ENCODE measurements around the gene OTUB2.

The OTUB2 gene

DNA sequence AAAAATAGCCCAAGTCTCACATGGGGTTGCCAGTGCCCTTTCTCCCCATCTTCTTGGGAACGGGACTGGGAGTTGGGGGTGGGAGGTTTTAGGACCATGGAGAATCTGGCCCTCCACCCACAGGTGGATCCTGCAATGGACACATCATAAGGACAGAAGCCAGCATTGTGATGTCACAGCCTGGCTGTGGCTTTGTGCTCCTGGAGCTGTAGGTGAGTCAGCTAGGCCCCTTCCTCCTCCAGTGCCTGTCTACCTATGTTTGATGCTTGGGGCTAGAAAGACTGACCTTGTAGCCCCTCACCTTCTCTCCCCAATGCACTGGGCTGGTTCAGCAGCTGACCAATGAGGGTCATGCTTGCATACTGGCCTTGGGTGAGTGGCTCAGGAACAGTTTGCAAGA is 29.1 kb upstream of the OTUB2 start, which contains the start of gene CCDC197:
Gene CCDC197 (plus strand): TSS at position 220 of the 400 bp plus-strand sequence. CDS start 831 bp downstream, outside the sequence.
- no peak for DNase-seq

DNA sequence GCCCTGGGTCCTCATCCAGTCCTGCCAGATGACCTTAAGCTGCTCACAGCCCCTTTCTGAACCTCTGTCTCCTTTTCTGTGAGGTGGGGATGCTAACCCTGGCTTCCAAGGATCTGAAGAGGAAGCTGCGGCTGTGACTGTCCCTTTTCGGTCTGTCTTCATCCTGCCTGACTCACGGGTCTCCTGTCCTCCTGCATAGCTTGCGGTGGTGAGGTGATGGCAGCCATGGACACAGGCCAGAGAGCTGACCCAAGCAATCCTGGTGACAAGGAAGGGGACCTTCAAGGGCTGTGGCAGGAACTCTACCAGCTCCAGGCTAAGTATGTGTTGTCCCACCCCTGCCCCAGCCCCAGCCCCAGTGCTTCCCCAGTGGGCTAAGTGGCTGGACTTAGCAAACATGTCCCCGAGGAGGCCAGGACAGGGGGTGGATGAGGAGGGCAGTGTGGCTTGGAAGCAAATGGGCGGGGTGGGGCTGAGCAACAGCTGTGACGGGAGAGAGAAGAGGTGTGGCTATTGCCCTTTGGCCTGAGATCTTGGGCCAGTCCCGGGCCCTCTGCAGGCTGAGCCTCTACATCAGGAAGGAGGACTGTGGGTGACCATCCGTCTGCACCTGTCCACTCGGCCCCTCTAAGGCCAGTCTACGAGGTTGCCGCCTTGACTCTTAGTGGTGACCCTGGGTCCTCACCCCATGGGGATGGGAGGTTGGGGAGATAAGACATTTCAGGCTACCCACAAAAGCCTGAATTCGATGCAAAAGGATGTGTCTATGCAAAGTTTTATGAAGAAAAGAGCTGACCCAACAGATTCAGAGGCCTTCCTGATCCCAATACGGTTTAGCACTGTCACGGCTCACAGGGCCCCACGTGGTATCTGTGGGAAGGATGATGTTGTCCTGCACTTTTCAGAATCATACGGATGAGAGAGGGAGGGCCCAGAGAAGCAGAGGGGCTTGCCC is 27.9 kb upstream of the OTUB2 start:
- DNase-seq: no peak

DNA sequence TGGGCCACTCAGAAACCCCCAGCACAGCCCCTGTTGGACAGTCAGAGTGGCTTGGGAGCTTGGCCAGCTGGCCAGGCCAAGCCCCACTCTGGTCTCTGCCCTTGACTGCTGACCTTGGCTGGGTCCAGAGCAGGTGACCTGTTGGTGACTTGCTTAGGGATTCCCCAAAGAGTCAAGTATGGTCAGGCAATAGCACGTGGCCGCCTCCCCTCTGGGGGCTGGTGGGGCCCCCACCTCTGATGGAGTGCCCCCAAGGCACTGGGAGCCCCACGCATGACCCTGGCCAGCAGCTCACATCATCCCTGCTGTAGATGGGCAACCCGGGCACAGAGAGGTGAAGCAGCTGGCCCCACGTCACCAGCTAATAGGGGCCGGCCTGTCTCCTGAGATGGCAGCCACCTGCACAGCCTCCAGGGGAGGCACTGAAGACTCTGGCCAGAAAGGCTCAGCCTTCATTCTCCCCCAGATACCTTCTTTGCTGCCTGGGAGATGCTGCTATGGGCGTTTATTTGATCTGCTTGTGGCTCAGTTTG is 27.2 kb upstream of the OTUB2 start:
- DNase-seq: no peak

DNA sequence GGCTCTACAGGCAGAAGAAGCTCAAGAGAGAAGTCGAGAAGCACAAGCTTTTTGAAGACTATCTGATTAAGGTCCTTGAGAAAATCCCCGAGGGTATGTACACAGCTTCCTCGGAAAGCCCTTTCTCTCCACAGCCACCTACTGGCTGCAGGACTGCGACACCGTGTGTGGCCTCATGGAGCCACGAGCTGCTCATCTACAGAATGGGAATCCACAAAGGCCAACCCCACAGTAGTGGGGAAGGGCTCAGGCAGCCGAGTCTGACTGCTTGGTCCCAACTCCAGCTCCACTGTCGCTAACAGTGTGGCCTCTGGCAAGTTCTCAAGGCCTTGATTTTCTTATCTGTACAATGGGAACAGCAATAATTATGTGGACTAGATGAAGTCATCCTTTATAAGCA is 26.6 kb upstream of the OTUB2 start:
- peak; percentile 2 for DNase-seq

DNA sequence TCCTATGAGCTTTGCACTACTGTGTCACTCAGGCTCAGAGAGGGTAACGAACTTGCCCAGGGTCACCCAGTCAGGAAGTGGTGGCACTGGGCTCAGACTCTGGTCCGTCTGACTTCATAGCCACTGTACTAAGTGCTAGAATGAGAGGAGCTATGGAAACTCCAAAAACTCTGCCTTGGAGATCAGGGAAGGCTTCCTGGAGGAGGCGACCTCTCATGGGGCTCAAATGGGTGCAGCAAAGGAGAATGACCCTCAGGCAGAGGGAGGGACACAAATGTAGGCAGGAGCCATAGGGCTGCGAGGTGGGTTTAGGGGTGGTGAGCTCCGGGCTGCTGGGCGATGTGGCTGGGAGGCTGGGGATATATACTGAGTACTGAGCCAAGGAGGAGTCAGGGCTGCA is 25.9 kb upstream of the OTUB2 start:
- no peak for DNase-seq

DNA sequence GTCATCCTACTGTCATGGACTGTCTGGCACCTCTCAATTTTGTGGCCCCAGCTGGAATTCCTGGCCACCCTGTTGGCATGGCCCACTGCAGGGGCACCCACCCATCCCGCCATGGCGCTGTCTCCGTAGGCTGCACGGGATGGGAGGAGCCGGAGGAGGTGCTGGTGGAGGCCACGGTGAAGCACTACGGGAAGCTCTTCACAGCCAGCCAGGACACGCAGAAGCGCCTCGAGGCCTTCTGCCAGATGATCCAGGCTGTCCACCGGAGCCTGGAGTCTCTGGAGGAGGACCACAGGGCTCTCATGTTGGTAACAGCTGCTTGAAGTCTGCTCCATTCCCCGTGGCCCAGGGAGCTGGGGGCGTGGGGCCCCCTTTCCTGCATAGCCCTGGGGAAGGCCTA is 25.1 kb upstream of the OTUB2 start:
- DNase-seq: no peak

DNA sequence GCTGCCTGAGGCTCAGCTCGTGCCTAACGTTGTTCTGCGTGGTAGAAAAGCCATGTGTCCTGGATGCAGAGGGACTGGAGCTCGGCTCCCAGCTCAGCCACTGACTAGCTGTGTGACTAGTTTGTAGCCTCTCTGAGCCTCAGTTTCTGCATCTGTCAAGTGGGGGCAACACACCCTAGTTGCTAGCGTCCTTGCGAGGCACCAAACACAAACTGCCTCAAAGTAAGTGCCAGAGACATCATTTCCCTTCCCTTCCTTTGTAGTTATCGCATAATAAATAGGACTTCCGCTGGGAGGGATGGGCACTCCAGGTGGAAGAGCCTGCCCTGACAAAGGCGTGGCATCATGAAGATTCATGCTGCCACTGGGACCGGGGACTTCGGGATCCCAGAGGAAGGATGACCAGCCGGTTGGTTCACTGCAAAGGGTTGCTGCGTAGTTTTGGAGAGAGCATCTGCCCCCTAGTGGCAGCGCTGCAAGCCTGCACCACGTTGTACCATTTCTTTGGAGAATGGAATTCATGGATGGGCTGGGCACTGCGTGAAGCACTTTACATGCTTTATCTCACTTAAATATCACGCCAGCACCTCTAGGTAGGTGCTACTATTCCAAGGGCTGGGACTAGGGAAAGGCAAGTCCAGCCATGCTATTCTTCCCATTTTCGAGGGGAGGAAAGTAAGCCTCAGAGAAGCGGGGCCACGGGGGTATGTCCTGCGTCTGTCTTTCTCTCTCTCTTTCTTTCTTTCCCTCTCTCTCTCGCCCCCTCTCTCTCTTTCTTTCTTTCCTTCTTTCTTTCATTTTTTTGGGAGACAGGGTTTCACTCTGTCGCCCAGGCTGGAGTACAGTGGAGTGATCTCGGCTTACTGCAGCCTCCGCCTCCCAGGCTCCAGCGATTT is 24.4 kb upstream of the OTUB2 start:
- DNase-seq: peak; percentile 53

DNA sequence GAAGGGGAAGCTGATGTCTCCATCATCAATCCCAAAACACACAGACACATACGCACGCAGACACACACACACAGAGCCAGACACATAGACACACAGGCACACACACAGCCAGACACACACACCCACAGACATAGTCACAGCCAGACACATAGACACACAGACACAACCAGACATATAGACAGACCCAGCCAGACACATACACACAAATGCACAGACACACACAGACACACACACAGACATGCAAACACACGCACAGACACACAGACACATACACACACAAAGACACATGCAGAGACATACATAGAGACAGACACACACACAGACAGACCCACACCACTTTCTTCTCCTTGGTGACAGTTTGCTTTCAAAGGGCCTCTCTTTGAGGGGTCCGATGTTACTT is 22.7 kb upstream of the OTUB2 start:
- DNase-seq: no peak

DNA sequence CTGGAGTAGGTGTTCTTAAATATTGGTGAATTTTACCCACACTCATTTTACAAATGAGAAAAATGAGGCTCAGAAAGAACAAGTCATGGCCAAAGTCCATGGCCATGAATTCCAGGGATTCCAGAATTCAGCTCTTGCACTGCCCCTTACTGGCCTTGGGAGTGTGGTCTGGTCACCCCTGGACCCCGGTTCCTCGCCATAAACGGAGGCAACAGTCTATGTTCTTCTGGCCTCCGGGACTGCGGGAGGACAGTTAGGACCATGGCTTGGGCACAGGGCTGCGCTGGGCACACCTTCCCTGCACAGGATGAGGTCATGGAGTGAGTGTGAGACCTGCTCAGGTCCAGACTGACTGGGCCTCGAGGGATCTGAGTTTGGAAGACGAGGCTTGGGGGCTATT is 22.1 kb upstream of the OTUB2 start:
- no peak for DNase-seq

DNA sequence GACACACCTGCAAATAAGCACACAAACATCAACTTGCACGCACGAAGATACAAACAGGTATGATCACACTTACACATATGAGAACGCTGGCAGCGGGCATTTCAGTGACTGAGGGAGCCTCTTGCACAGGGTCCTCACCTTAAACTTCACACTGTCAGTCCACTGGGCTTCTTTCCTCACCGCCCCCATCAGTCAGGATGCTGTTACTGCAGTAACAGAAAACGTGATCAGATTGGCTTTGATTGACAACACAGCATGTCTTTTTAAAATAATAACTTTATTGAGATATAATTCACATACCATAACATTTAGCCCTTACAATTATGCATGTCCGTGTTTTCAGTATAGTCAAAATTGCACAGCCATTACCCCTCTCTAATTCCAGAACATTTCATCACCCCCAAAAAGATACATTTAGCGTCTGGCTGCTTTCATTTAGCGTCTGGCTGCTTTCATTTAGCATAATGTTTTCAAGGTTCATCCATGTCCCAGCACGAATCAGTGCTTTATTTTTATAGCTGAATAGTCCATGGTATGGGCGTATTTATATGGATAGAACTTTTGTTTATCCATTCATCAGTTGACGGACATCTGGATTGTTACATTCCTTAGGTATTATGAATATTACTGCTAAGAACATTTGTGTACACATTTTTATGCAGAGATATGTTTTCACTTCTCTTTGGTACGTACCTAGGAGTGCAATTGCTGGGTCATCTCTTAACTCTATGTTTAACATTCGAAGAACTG is 20.6 kb upstream of the OTUB2 start:
- peak; percentile 5 for DNase-seq

DNA sequence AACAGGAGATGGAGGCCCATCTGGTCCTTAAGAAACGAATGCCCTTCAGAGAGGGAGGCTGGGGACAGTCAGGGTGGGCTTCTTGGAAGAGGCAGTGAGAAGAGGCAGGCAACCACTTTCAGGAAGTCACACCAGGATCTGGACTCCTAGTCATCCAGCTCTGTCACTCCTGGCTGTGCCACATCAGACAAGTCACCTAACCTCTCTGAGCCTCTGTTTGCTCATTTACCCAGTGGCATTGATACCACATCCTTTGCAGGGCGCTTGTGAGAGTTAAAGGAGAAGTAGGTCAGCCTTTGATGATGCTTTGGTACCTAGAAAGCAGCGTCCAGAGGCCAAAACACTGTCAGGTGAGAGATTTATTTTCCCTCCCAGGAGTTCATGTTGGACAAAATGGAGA is 17.9 kb upstream of the OTUB2 start:
- DNase-seq: no peak

DNA sequence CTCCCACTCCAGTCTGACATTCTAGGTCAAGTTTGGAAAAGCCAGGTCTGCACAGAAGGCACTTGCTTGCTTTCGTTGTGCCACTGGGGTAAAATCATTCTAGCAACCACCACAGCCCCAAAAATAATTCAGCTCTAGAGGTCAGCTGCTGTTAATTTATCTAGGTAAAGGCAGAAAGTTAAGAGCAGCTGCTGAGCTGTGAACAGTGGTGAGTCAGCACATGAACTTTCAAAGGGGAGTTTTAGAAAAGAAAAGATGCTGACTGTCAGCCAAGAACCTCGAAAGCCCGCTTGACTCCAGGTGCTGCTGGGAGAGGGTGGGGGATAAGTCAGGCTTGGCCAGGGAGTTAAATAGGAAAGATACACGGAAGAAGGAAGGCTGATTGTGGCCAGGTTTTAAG is 16.4 kb upstream of the OTUB2 start:
- DNase-seq: no peak

DNA sequence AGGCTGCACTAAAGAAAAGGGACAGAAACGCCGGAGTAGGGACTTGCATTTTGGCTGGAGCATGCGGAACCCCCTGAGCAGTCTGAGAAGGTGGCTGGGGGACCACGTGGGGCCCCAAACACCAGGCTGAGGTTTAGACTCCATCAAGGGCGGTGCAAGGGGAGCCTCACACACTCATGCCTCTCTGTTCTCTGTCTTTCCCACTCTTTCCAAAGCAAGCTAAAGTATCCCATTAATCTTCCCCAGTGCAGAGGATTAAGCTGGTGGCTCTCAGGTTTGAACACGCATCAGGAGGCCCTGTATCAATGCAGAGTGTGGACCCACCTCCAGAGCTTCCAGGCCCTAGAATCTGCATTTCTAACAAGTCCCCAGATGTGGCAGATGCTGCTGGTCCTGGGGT is 15.5 kb upstream of the OTUB2 start:
- no peak for DNase-seq

DNA sequence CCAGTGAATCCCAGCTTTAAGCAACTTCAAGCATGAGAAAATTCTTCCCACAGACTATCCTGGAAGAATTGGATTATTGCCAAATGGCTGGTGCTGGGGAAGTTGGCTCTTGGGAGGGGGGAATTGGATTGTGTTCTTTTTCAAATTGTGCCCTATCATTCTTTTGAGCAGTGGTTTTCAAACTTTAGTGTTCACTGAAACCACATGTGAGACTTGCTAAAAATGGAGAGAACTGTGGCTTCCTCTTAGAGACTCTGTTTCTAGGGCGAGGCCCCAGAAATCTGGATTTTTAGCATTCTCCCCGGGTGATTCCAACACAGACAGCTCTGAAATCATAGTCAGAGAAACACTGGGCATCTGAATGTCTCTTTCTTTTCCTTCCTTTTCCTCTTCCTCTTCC is 14.3 kb upstream of the OTUB2 start:
- DNase-seq: no peak

DNA sequence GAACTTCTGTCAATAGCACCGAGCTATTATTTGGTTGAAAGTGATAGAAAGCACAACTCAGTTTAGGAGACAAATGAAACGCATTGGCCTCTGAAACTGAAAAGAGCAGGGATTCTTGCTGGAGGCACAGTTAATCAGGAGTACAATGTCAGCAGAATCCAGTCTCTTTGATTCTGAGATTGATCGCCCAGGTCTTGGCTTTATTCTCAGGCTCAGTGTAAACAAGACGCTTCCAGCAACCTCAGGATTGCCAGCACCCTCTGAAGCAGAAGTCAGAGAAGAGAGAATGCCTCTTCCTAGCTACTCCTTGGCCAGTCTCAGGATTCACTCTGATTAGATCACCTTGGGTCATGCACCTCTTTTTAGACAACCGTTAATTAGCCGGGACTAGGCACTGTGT is 11.8 kb upstream of the OTUB2 start:
- no peak for DNase-seq

DNA sequence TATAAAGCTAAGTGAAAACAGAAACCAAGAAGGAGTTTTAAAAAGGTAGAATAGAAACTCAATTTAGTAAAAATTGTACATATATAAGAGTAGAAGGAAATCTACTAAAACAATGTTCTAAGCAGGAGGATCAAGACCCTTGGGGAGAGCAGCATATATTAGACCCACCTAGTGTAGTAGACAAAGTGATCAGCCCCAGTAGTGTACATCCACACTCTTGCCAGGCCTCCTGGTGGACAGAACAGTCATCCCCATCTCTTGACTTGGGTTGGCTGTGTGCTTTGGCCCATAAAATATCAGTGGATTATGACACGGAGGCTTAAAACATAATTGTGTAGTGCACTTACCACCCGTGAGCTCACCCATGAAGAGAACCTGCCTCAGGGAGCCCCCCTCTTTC is 10.9 kb upstream of the OTUB2 start:
- DNase-seq: no peak

DNA sequence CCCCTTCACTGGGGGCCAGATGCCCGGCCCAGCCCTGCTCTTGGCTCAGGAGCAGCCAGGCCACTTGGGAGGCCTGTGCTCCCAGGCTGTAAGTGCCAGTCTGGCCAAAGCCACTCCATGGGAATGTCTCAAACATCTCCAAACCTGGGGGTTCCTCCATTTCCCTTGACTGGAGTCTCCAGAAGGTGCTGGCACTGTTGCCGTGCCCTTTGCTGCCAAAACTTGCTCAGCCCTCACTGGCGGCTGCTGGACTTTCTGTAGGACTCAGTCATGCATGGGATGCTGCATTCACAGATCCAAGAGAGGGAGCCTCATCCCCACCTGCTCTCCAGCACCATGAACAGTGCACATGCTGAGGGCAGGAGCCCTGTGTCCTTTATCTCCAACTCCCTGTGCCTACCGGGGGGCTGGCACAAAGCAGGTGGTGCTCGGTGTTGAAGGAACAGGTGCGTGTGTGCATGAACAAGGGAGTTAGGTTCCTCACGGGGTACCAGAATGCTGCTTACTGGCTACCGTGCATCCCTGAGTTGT is 9.6 kb upstream of the OTUB2 start:
- no peak for DNase-seq

DNA sequence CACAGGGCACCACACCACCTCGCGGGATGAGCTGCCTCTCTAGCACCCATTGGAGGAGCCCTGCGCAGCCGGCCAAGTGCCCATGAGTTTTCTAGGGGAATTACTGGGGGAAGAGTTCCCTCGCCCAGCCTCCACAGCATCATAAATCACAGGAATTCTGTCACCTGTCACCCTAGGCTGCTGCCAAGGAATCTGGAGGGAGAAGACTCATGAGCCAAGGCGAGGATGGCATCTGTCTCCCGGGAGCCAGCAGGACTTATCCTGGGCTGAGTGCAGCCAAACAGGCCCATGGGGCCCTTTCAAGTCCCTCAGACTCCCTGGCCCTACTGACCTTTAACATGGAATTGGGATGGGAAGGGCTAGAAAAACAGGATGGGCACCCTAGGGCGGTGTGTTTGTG is 7.8 kb upstream of the OTUB2 start:
- DNase-seq: no peak

DNA sequence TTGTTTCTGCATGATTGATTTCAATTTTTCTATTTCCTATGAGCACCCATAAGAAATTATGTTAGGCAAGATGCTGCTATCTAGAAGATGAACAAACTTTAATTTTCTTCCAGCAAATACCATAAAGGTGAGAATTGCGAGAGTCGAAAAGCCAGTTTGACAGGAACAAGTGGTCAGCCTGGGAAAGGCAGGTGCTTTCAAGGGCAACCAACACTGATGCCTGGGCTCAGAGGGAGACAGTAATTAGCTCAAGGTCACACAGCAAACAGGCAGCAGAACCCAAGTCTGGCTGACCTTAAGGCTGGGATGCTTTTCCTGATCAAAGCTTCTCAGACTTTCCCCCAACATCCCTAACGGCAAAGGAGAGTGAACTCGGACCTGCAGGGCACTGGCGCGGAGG is 6.8 kb upstream of the OTUB2 start:
- no peak for DNase-seq

DNA sequence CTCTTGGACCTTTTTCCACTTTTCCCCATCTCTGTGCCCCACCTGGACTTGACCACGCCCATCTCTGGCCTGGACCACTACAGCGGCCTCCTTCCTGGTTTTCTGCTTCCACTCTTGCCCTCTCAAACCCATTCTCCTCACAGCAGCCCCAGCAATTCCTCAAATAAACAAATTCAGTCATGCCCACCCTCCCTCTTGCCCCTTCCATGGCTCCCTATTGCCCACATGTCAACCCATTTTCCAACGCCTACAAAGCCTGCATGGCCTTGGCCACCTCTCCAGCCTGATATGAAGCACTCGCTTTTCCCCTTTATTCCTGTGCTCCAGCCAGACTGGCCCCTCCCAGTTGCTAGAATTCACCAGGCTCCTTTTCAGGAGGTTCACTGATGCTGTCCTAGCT is 5.9 kb upstream of the OTUB2 start:
- no peak for DNase-seq

DNA sequence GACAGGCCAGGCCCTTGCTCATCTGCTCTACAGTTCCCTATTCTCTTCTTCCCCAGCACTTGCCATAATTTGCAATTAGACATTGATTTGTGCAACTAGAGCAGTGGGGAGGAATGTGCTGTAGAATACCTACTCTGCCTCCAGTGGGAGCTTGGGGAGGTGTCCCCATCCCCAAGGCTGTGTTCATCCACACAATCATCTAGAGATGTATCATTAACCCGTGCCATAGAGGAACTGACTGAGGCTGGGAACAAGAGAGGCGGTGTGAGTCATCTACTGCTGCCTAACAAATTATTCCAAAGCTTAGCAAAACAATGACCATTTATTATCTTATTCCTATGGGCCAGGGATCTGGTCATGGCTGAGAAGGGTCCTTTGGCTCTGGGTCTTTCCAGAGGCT is 5.1 kb upstream of the OTUB2 start:
- DNase-seq: peak; percentile 6

DNA sequence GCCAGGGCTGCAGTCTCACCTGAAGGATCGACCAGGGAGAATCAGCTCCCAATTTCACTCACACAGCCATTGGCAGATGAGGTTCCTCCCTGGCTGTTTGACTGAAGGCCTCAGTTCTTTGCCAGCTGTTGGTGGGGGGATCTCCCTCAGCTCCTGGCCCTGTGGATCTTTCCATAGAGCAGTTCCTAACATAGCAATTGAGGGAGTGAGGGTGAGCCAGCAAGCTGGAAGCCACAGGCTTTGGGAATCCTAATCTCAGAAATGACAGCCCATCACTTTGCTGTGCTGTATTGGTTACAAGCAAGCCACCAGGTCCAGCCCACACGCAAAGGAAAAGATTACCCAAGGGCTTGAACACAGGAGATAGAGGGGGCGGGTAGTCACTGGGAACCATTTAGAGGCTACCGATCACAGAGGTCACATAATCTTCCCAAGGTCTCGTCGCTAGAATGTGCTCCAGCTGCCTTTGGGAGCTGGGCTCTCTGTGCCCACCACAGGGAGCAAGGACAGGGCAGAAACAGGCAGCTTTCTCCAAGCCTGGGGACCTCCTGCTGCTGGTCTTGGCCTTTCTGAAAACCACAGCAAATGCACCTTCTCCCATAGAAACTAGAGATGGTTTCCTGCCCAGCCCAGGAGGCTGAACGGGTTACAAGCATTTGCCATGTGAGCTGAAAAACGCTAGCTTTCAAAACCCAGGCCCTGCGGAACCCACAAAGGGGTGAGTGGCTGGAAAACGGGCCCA is 4.6 kb upstream of the OTUB2 start:
- DNase-seq: peak; percentile 6

Data from OCI-M1 (cell line).